PC-9 (cell line): ENCODE data around the gene ECM2.

Experiments
- CTCF ChIP-seq: fragments of 200-600 bp; sonication (generic); conservative IDR thresholded peaks from 2 replicates; pipeline ENCODE4 v1.6.1; 2017; ENCODE audit warnings: mixed run types, antibody characterized with exemption, mild to moderate bottlenecking, moderate library complexity
- EZH2 ChIP-seq: fragments of 200-600 bp; sonication (generic); IDR thresholded peaks from 2 replicates; pipeline ENCODE4 v1.8.0; 2017; ENCODE audit warnings: antibody characterized with exemption, low read depth

DNA sequence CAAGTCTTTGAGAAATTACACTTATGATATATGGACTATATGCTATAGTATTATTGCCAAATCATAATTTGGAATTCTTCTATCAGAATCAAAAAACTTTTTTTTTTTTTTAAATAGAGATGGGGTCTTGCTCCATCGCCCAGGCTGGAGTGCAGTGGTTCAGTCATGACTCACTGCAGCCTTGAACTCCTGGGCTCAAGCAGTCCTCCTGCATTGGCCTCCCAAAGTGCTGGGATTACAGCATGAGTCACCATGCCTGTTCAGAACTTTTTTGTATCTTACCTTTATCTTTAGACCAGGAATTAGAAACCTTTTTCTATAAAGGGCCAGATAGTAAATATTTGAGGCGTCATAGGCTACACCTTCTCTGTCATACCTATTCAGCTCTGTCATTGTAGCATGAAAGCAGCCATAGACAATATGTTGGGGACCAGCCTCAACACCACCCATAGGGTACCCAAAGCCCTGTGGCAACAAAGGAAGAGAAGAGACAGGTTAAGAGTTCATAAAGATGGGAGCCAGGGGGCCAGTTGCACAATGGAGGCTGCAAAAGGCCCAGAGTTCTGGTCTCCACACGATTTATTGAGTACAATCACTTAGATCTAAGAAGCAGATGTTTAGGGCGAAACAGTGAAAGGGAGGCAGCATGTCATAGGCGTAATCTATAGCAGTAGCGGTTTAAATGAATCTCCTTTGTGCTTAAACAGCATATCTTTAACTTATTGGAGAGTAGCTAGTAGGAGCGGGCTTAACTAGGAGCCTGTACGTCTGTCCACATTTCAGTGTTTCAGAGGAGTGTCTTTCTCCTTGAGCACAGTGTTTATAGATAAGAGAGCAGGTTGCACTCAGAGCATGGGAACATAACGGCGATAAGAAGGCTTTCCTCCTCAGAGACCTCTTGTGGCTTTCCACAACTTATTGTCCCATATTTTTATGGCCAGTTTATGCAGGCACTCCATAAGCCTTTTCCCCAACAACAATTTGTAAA is 12.5 kb downstream of the ECM2 start:
- TF ChIP-seq CTCF (no peak), EZH2 (no peak)
